Ramos (cell line): ENCODE results near the gene ZBTB16.

Source experiments
- in situ Hi-C: fragments of 300-500 bp; cut with MboI; formaldehyde crosslinking; loops from one replicate; pipeline ENCODE4 v1.14.3; 2022; ENCODE audit warnings: low sequenced_read_pairs; ENCODE audit not compliant: unreplicated experiment

Gene ZBTB16

GRCh38 chr11:114282488-114282887, 223.0 kb downstream of the ZBTB16 start:
- in situ Hi-C loops, result no loop called here

DNA sequence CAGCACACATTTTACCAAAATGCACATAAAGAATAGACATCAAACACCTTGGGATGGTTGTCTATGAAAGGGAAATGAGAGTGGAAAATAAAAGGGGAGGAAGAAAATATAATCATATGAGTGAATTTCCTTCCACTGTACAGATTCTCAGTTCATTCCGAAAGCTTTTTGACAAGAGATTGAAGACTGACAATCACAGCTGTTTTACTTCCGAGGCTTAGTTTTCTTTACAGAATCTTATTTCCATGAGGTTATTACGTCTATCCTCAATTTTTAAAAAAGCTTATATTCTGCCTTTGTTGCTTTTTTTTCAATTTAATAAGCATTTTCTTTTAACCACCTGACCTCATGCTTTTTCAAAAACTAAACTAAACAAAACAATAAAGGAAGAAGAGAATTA, 223.9 kb downstream of the ZBTB16 start:
- in situ Hi-C loops, result no loop called here

- in situ Hi-C loops, result no loop called here
Measured at GRCh38 chr11:114284021-114284420, 224.5 kb downstream of the ZBTB16 start.

DNA sequence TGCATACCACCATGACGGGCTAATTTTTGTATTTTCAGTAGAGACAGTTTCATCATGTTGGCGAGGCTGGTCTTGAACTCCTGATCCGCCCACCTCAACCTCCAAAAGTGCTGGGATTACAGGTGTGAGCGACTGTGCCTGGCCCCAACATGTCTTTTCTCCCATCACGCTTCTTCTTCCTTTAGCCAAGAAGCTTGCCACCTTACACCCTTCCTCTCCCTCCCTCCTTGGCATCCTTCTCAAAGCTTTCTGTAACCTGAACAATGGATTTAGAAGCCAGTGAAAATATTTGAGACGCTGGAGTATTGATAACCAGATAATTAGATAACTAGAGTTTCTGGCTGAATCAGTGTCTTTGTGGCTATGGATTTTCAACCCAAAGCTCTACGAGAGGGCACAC, 225.4 kb downstream of the ZBTB16 start:
- in situ Hi-C loops, result no loop called here

DNA sequence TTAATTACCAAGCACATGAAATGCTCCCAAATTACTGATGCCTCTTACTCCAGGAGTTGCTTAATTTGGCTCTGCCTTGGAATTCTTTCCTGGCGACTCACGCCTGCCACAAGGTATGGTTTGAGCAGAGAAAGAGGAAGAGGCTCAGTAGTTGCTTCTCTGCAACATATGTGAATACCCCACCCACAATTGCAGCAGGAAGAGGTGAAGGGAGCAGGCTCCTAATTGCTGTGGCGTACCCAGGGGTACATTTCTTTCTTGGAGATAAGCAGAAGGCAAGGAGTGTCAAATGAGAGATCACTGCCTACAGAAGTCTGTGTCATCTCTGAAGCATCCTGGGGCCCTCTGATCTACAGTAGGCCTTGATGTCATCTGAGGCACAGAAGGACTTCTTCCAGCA, 226.1 kb downstream of the ZBTB16 start:
- in situ Hi-C loops, result no loop called here

DNA sequence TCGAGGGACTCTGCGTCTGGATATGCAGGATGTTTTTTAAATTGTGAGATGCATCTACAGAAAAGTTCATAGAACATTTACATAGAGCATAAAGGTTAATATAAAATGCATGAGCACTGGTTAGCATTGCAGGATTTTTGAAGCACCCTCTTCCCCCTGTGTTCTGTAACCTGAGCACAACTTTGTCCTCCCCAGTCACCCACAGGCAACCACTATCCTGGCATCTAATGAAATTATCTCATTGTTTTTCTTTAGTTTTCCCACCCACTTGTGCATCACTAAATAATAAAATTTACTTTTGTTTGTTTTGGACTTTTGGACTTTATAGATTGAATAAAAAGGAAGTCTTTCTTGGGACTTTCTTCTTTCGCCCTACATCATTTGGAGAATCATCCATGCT, 226.7 kb downstream of the ZBTB16 start:
- in situ Hi-C loops, result no loop called here

DNA sequence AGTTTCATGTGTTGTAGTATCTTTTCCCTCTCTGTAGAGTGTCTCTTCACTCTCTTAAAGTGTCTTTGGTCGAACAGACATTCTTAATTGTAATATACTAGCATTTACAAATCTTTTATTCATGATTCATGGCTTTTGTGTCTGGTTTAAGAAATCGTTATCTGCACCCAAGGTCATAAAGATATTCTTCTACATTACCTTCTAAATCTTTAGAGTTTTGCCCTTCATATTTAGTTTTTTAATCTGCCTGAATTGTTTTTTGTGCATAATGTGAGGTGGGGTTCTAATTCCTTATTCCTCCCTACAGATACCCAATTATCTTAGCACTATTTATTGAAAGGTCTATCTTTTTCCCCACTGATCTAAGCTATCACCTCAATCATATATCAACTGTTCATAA, 227.6 kb downstream of the ZBTB16 start:
- in situ Hi-C loops, result no loop called here

GRCh38 chr11:114288136-114288535, 228.6 kb downstream of the ZBTB16 start:
- in situ Hi-C loops, result no loop called here

GRCh38 chr11:114289779-114290178, 230.3 kb downstream of the ZBTB16 start:
- in situ Hi-C loops, result no loop called here

- in situ Hi-C loops, result no loop called here
Measured at GRCh38 chr11:114290503-114291235, 231.2 kb downstream of the ZBTB16 start.

GRCh38 chr11:114291381-114291780, 231.9 kb downstream of the ZBTB16 start:
- in situ Hi-C loops, result no loop called here

DNA sequence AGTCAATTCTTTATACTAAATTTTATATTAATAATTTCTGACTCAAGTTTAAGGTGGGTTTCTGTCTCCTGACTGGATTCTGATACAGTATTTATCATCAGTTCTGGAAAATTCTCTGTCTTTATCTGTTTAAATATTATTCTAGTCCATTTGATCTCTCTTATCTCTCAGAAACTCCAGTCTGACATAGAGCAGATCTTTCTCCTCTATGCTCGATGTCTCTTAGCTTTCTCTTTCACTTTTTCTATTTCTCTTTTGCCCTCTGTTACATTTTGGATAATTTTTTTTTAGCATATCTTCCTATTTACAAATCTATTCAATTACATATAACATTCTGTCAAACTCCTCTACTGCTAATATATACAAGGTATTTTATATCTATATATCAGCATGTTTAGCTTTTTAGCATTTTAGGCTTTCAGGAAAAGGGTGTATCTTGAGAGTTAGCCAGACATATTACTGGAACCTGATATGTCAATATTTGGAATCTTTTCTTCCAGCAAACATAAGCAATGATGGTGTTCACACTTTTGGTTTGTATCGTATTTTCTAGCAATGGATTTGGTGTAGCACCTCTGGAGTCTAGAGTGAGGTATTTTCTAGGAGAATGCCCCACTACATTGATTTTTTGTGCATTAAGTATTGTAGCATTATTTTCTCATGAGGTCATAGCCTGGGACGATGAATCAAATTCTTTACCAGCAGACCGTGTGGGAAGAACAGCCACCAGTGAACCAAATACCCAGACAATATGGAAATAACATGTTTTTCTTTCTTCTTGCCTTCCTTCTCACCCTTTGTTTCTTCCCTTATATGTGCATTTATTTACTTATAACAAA, 232.6 kb downstream of the ZBTB16 start:
- in situ Hi-C loops, result no loop called here

DNA sequence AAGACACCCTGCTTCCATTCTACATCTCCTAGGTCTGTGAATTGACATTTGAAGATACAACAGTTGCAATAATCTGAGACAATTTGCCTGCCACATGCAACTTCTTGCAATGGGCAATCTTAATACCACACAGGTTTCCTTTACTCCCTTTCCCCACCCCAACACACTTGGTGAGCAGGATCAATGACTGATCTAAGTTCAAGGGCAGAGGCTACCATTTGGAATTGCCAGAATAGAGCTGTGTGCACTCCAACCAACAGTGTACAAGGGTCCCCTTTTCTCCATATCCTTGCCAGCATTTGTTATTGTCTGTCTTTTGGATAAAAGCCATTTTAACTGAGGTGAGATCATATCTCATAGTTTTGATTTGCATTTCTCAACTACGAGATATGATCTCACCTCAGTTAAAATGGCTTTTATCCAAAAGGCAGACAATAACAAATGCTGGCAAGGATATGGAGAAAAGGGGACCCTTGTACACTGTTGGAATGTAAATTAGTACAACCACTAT, 233.7 kb downstream of the ZBTB16 start:
- in situ Hi-C loops, result no loop called here

DNA sequence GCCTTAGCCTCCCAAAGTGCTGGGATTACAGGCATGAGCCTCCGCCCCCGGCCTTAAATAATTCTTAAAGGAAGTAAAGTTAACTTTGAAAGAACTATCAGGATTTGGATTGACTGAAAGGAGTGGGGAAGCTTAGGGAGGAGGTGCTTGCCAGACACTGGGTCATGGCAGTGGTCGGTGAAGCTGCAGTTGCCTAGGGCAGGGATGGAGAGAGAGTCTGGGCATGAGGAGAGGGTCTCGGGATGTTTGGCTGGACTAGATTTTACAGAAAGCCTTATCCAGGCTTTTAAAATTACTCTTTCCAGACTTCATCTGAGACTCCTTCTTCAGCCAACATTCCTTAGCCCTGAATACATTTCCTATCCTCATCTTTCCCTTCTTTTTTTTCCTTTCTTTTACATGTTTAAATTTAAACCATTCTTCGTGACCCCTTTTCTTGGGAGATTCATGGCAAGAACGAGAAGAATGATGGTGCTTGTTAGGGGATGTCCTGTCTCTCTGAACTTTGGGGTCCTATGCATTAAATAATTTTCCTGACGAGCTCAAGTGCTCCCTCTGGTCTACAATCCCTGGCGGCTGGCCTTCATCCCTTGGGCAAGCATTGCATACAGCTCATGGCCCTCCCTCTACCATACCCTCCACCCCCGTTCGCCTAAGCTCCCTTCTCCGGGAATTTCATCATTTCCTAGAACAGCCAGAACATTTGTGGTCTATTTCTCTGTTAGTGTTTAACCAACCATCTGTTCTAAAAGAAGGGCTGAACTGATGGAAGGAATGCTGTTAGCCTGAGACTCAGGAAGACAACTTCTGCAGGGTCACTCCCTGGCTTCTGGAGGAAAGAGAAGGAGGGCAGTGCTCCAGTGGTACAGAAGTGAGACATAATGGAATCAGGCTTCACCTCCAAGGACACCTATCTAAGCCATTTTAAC, 236.4 kb downstream of the ZBTB16 start, which contains the start of gene NNMT:
TSS of gene NNMT (plus strand) at position 724 of the 929 bp plus-strand sequence. CDS start at position 882, 158 bp downstream.
- in situ Hi-C loops, result no loop called here

GRCh38 chr11:114296605-114297372, 237.3 kb downstream of the ZBTB16 start:
- in situ Hi-C loops, result no loop called here

- in situ Hi-C loops, result no loop called here
Measured at GRCh38 chr11:114297806-114298709, 238.5 kb downstream of the ZBTB16 start.

GRCh38 chr11:114298710-114299109, 239.2 kb downstream of the ZBTB16 start:
- in situ Hi-C loops, result no loop called here
